Adrenal gland (tissue), 12 donors: ENCODE data around the gene SLC15A3. TPM values are rescaled to one million over a fixed set of nuclear protein-coding genes. Genes with fewer than 3 reads are reported as not detected.
"Not testable (repeated sequence)": the region's sequence is repeated elsewhere in the genome, so short reads cannot be mapped to it uniquely, and the experiment has no call there.

Source experiments
- DNase-seq, 7 donors: peaks; one replicate each; pipeline ENCODE4 v3.0.0-alpha.2; 2019 to 2020
- H3K27ac ChIP-seq, 5 donors: fragments of 200-600 bp; sonication (generic) in 4 of 5; 1 replicate in 3 of 5; 2 replicates in 2 of 5; pipeline versions ENCODE4 v1.5.1 to v1.8.0; 2016 to 2020; ENCODE audit warnings: mild to moderate bottlenecking in 1 of 5
- H3K27me3 ChIP-seq: fragments of 200-600 bp; 2 replicates; pipeline ENCODE4 v1.8.0; 2021
- H3K36me3 ChIP-seq, 2 donors: fragments of 200-600 bp; replicated peaks in 1 of 2; 1 replicate in 1 of 2; 2 replicates in 1 of 2; pipeline versions ENCODE4 v1.5.1 to v1.8.0; 2018 to 2022
- H3K4me1 ChIP-seq, 2 donors: fragments of 200-600 bp; replicated peaks in 1 of 2; 1 replicate in 1 of 2; 2 replicates in 1 of 2; pipeline versions ENCODE4 v1.5.1 to v1.8.0; 2018 to 2021
- H3K4me3 ChIP-seq, 4 donors: fragments of 200-600 bp; sonication (generic) in 3 of 4; one replicate each; pipeline ENCODE4 v1.5.1; 2016 to 2018
- H3K9me3 ChIP-seq, 3 donors: fragments of 200-600 bp; sonication (generic) in 1 of 3; replicated peaks in 1 of 3; 1 replicate in 2 of 3; 2 replicates in 1 of 3; pipeline versions ENCODE4 v1.5.1 to v1.8.0; 2016 to 2021
- CTCF ChIP-seq, 6 experiments: fragments of 450-650 bp in 4 of 6; fragments of 200-600 bp in 2 of 6; sonication (generic) in 1 of 6; IDR thresholded peaks; 1 replicate in 5 of 6; 2 replicates in 1 of 6; pipeline versions ENCODE4 v1.5.1 to v1.8.0; 2016 to 2021; ENCODE audit warnings: antibody characterized with exemption in 6 of 6, mild to moderate bottlenecking in 2 of 6, moderate library complexity in 1 of 6
- POLR2A ChIP-seq, 2 donors: fragments of 450-650 bp; IDR thresholded peaks; one replicate each; pipeline ENCODE4 v1.6.1; 2017; ENCODE audit warnings: antibody characterized with exemption in 2 of 2, mild to moderate bottlenecking in 2 of 2, moderate library complexity in 1 of 2
- WGBS, 4 donors: extraction: QIAGEN DNeasy Blood & Tissue Kit in 2 of 4; methylation state at CpG; one replicate each; pipeline versions ENCODE4 v1.1.5 to v1.1.7; 2013 to 2017; 5-methylcytosine and 5-hydroxymethylcytosine counted together
- intact Hi-C, 2 donors: fragments of 100-400 bp; cut with DNase I; formaldehyde crosslinking; loops; one replicate each; pipeline versions ENCODE4 v1.14.1 to v1.15.0; 2022 to 2023
- polyA plus RNA-seq, 3 donors: library from polyadenylated mRNA; stranded (reverse); fragments of 200-250 nt in 2 of 3; fragments of 350-450 nt in 1 of 3; fragmentation: Illumina TruSeq in 1 of 3; extraction: RNeasy Lipid Tissue Mini Kit (QIAGEN cat#74804) in 1 of 3; gene quantifications; one replicate each; pipeline ENCODE4 v1.2.3, GENCODE V29; 2013 to 2014
- total RNA-seq, 9 donors: library from RNA; depleted of rRNA in 4 of 9; stranded (reverse); fragments of >200 nt in 4 of 9; fragments of 120-200 nt in 1 of 9; fragmentation: NEBNext Ultra II Directional in 1 of 9; extraction: Animal tissue kit (Norgen Biotek cat#: 25700) in 1 of 9; gene quantifications; one replicate each; pipeline versions ENCODE4 v1.1.0 to v1.2.4, GENCODE V29; 2013 to 2023
- donor health status: healthy with polysubstance abuse.
- donor health status: Bipolar disorder and iron deficiency.
- donor health status: DM: yes; HTN: yes; CAD: no.
- donor health status: DM: no; HTN: no; CAD: no.
- donor health status: DM: no; HTN: no; CAD: no.
- donor health status: DM: yes; HTN: yes; CAD: no.

Gene SLC15A3
- total and polyA plus RNA-seq, 12 donors = 6.7 to 57.7 (median 31.0) TPM

- H3K9me3 ChIP-seq = no peaks in the 10 kb centered on the region
- H3K4me1 ChIP-seq = no peaks in the 10 kb centered on the region
- TF ChIP-seq CTCF (IDR thresholded peaks at IDR 0.05) (no peak), POLR2A (IDR thresholded peaks at IDR 0.05) (no peak)
- no peak overlapping the region for H3K27ac ChIP-seq
- no peak overlapping the region for H3K4me3 ChIP-seq
- intact Hi-C loops = no loop called here
- DNase-seq = no peak
- 88 to 92% (median 89%) methylated on average over 4 of the region's 4 CpGs for WGBS, 4 donors
- H3K36me3 ChIP-seq = no peaks in the 10 kb centered on the region
- H3K27me3 ChIP-seq = no peaks in the 10 kb centered on the region
Measured at GRCh38 chr11:60977224-60977623, 25.2 kb upstream of the SLC15A3 start.

DNA sequence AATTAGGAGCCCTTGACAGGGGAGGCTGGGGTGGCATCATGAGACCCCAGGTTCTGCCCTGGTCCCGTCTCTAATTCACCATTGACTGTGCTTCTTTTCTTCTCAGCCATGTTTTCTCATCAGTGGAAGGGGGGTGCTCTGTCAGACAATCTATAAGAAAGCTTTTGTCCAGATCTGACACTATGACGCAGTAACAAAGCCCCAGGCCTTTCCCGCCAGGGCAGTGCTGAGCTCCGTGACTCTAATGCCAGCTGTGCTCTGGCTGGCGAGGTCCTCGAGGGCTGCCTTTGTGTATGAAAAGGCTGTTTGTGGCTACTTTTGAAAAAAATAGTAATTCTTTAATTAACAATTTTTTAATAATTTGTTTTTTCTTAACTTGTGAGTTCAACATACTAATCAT lies 22.8 kb upstream of the SLC15A3 start:
- H3K4me1 ChIP-seq = no peaks in the 10 kb centered on the region
- DNase-seq = no peak
- no peaks in the 10 kb centered on the region for H3K27me3 ChIP-seq
- intact Hi-C loops = no loop called here
- TF ChIP-seq CTCF (IDR thresholded peaks at IDR 0.05) (no peak), POLR2A (IDR thresholded peaks at IDR 0.05) (no peak)
- H3K27ac ChIP-seq = no peak overlapping the region
- no peak overlapping the region for H3K4me3 ChIP-seq
- no peaks in the 10 kb centered on the region for H3K9me3 ChIP-seq
- H3K36me3 ChIP-seq = no peaks in the 10 kb centered on the region
- WGBS, 4 donors = 92 to 97% (median 93%) methylated on average over 6 of the region's 6 CpGs

DNA sequence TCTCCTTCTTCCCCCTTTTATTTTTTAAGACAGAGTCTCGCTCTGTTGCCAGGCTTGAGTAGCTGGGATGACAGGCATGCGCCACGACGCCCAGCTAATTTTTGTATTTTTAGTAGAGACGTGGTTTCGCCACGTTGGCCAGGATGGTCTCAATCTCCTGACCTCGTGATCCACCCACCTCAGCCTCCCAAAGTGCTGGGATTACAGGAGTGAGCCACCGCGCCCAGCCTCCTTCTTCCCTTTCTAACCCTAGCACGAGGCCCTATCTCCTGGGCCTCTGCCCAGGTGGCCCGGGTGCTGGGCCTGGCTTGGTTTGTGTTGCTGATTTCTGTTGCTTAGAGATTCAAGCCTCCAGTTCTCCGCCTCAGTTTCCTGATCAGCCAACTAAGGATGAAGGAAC lies 22.3 kb upstream of the SLC15A3 start:
- H3K36me3 ChIP-seq, DNase-seq, intact Hi-C loops, H3K27me3 ChIP-seq, H3K4me1 ChIP-seq, H3K4me3 ChIP-seq, H3K27ac ChIP-seq, H3K9me3 ChIP-seq: not testable (repeated sequence)
- 79 to 89% (median 88%) methylated on average over 11 to 13 of the region's 13 CpGs for WGBS, 4 donors

DNA sequence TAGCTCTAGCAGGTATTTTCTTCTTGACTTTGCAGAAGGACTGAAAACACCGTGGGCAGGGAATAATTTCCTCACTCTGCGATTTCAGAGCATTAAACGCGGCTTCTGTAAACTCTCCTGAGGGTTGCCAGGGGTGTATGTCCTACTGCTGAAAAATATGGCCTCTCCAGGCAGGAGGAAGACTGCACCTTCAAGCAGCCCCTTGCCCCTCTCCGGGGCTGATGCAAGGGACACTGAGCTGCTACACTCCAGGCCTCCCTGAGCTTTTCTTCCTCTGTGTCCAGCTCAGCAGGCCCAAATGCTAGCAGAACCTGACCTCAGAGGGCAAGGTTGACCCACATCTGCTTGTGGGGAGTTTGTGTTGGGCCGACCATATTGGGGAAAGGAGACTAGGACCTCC lies 21.7 kb upstream of the SLC15A3 start:
- intact Hi-C loops = no loop called here
- DNase-seq = no peak
- Histone ChIP-seq H3K27me3 (no peaks in the 10 kb centered on the region), H3K4me3 (no peak overlapping the region), H3K4me1 (no peaks in the 10 kb centered on the region), H3K9me3 (no peaks in the 10 kb centered on the region), H3K27ac (no peak overlapping the region), H3K36me3 (no peaks in the 10 kb centered on the region)
- 73 to 90% (median 85%) methylated on average over 6 of the region's 6 CpGs for WGBS, 4 donors
- no peak for TF ChIP-seq CTCF (IDR thresholded peaks at IDR 0.05)
- no peak for TF ChIP-seq POLR2A (IDR thresholded peaks at IDR 0.05)

GRCh38 chr11:60972182-60973030 lies 20.4 kb upstream of the SLC15A3 start:
- Histone ChIP-seq H3K27ac (no peak overlapping the region), H3K27me3 (no peaks in the 10 kb centered on the region), H3K36me3 (no peaks in the 10 kb centered on the region), H3K9me3 (no peaks in the 10 kb centered on the region), H3K4me1 (no peaks in the 10 kb centered on the region), H3K4me3 (no peak overlapping the region)
- intact Hi-C loops = no loop called here
- 84 to 95% (median 90%) methylated on average over 9 to 15 of the region's 15 CpGs for WGBS, 4 donors
- TF ChIP-seq CTCF (IDR thresholded peaks at IDR 0.05) (no peak), POLR2A (IDR thresholded peaks at IDR 0.05) (no peak)
- DNase-seq = no peak
